Lower lobe of right lung (tissue), 2 donors: Measurements from ENCODE around the gene EXOC4. TPM values are rescaled to one million over a fixed set of nuclear protein-coding genes. Genes with fewer than 3 reads are reported as not detected.
"Not testable (repeated sequence)": the region's sequence is repeated elsewhere in the genome, so short reads cannot be mapped to it uniquely, and the experiment has no call there.

Source experiments
- ATAC-seq, 2 donors: fragments of 200-7000 bp; cut with Tn5 transposase; one replicate each; pipeline ENCODE4 v1.9.1; 2020 to 2022; ENCODE audit warnings: mild to moderate bottlenecking in 2 of 2, moderate library complexity in 2 of 2
- DNase-seq: peaks from one replicate; pipeline ENCODE4 v3.0.0-alpha.2; 2020
- H3K27ac ChIP-seq: fragments of 200-600 bp; one replicate; pipeline ENCODE4 v1.8.0; 2022
- H3K27me3 ChIP-seq: fragments of 200-600 bp; one replicate; pipeline ENCODE4 v1.8.0; 2022; ENCODE audit warnings: low read depth
- H3K36me3 ChIP-seq: fragments of 200-600 bp; one replicate; pipeline ENCODE4 v1.8.0; 2022; ENCODE audit warnings: mild to moderate bottlenecking
- H3K4me1 ChIP-seq: fragments of 200-600 bp; one replicate; pipeline ENCODE4 v1.8.0; 2022
- H3K4me3 ChIP-seq: fragments of 200-600 bp; one replicate; pipeline ENCODE4 v1.8.0; 2022; ENCODE audit warnings: mild to moderate bottlenecking
- H3K9me3 ChIP-seq: fragments of 200-600 bp; one replicate; pipeline ENCODE4 v1.8.0; 2022
- CTCF ChIP-seq: fragments of 200-600 bp; IDR thresholded peaks from one replicate; pipeline ENCODE4 v1.8.0; 2022; ENCODE audit warnings: antibody characterized with exemption, mild to moderate bottlenecking
- intact Hi-C: fragments of 100-400 bp; cut with DNase I; formaldehyde crosslinking; loops from one replicate; pipeline ENCODE4 v1.11.0; 2022
- total RNA-seq: library from RNA; stranded (reverse); fragmentation: NEBNext Ultra II Directional; extraction: Animal tissue kit (Norgen Biotek cat#: 25700); gene quantifications from one replicate; pipeline ENCODE4 v1.2.1, GENCODE V29; 2021
- donor health status: DM: no; HTN: yes; CAD: no; lungs with severe emphysema.

The EXOC4 gene
- total RNA-seq, 1 donor from 2014 or later, result 80.2 TPM

GRCh38 chr7:133775201-133775600 is 522.3 kb downstream of the EXOC4 start:
- Histone ChIP-seq H3K4me3 (no peak overlapping the region), H3K36me3 (no peaks in the 10 kb centered on the region), H3K27me3 (no peaks in the 10 kb centered on the region), H3K27ac (no peak overlapping the region), H3K9me3 (no peaks in the 10 kb centered on the region), H3K4me1 (no peaks in the 10 kb centered on the region)
- intact Hi-C loops, result no loop called here
- DNase-seq (no peak), ATAC-seq (no peak)
- TF ChIP-seq CTCF, result no peak

- DNase-seq, result no peak
- no peak for TF ChIP-seq CTCF
- no peaks in the 10 kb centered on the region for H3K36me3 ChIP-seq
- no peaks in the 10 kb centered on the region for H3K27me3 ChIP-seq
- intact Hi-C loops, result no loop called here
- no peaks in the 10 kb centered on the region for H3K9me3 ChIP-seq
- no peak for ATAC-seq
- H3K4me3 ChIP-seq, result no peak overlapping the region
- no peaks in the 10 kb centered on the region for H3K4me1 ChIP-seq
- H3K27ac ChIP-seq, result no peak overlapping the region
Measured at GRCh38 chr7:133776266-133776665, 523.4 kb downstream of the EXOC4 start.

- intact Hi-C loops, result no loop called here
- no peaks in the 10 kb centered on the region for H3K9me3 ChIP-seq
- H3K27ac ChIP-seq, result no peak overlapping the region
- H3K4me1 ChIP-seq, result no peaks in the 10 kb centered on the region
- DNase-seq, result no peak
- no peaks in the 10 kb centered on the region for H3K36me3 ChIP-seq
- no peak for TF ChIP-seq CTCF
- no peak for ATAC-seq
- H3K4me3 ChIP-seq, result no peak overlapping the region
- no peaks in the 10 kb centered on the region for H3K27me3 ChIP-seq
Measured at GRCh38 chr7:133777701-133778100, 524.8 kb downstream of the EXOC4 start.

GRCh38 chr7:133778472-133778871 is 525.6 kb downstream of the EXOC4 start:
- no peaks in the 10 kb centered on the region for H3K4me1 ChIP-seq
- H3K4me3 ChIP-seq, result no peak overlapping the region
- H3K9me3 ChIP-seq, result no peaks in the 10 kb centered on the region
- intact Hi-C loops, result no loop called here
- no peaks in the 10 kb centered on the region for H3K36me3 ChIP-seq
- DNase-seq (no peak), ATAC-seq (no peak)
- H3K27me3 ChIP-seq, result no peaks in the 10 kb centered on the region
- TF ChIP-seq CTCF, result no peak
- H3K27ac ChIP-seq, result no peak overlapping the region

GRCh38 chr7:133779538-133779937 is 526.7 kb downstream of the EXOC4 start:
- H3K9me3 ChIP-seq, H3K27me3 ChIP-seq, H3K4me1 ChIP-seq, DNase-seq, intact Hi-C loops, H3K4me3 ChIP-seq, ATAC-seq, H3K27ac ChIP-seq, H3K36me3 ChIP-seq: not testable (repeated sequence)

GRCh38 chr7:133780912-133781311 is 528.0 kb downstream of the EXOC4 start:
- ATAC-seq, result no peak
- H3K4me3 ChIP-seq, result no peak overlapping the region
- no peak for TF ChIP-seq CTCF
- no peaks in the 10 kb centered on the region for H3K4me1 ChIP-seq
- no peaks in the 10 kb centered on the region for H3K27me3 ChIP-seq
- H3K9me3 ChIP-seq, result no peaks in the 10 kb centered on the region
- H3K27ac ChIP-seq, result no peak overlapping the region
- intact Hi-C loops, result no loop called here
- no peaks in the 10 kb centered on the region for H3K36me3 ChIP-seq
- DNase-seq, result no peak
